Measurements from ENCODE around the gene CSPG4.

- no peak for TF ChIP-seq POLR2AphosphoS5 (IDR thresholded peaks at IDR 0.05; ENCODE audit: low read depth)
- TF ChIP-seq, protein P1, sequence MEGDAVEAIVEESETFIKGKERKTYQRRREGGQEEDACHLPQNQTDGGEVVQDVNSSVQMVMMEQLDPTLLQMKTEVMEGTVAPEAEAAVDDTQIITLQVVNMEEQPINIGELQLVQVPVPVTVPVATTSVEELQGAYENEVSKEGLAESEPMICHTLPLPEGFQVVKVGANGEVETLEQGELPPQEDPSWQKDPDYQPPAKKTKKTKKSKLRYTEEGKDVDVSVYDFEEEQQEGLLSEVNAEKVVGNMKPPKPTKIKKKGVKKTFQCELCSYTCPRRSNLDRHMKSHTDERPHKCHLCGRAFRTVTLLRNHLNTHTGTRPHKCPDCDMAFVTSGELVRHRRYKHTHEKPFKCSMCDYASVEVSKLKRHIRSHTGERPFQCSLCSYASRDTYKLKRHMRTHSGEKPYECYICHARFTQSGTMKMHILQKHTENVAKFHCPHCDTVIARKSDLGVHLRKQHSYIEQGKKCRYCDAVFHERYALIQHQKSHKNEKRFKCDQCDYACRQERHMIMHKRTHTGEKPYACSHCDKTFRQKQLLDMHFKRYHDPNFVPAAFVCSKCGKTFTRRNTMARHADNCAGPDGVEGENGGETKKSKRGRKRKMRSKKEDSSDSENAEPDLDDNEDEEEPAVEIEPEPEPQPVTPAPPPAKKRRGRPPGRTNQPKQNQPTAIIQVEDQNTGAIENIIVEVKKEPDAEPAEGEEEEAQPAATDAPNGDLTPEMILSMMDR (IDR thresholded peaks at IDR 0.05; ENCODE audit: insufficient read depth, low read length): no peak
- no peak for TF ChIP-seq SPI1 (IDR thresholded peaks at IDR 0.05; ENCODE audit: borderline replicate concordance, low read depth)
- TF ChIP-seq, protein P2, sequence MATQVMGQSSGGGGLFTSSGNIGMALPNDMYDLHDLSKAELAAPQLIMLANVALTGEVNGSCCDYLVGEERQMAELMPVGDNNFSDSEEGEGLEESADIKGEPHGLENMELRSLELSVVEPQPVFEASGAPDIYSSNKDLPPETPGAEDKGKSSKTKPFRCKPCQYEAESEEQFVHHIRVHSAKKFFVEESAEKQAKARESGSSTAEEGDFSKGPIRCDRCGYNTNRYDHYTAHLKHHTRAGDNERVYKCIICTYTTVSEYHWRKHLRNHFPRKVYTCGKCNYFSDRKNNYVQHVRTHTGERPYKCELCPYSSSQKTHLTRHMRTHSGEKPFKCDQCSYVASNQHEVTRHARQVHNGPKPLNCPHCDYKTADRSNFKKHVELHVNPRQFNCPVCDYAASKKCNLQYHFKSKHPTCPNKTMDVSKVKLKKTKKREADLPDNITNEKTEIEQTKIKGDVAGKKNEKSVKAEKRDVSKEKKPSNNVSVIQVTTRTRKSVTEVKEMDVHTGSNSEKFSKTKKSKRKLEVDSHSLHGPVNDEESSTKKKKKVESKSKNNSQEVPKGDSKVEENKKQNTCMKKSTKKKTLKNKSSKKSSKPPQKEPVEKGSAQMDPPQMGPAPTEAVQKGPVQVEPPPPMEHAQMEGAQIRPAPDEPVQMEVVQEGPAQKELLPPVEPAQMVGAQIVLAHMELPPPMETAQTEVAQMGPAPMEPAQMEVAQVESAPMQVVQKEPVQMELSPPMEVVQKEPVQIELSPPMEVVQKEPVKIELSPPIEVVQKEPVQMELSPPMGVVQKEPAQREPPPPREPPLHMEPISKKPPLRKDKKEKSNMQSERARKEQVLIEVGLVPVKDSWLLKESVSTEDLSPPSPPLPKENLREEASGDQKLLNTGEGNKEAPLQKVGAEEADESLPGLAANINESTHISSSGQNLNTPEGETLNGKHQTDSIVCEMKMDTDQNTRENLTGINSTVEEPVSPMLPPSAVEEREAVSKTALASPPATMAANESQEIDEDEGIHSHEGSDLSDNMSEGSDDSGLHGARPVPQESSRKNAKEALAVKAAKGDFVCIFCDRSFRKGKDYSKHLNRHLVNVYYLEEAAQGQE (IDR thresholded peaks at IDR 0.05; ENCODE audit: insufficient replicate concordance, low read depth): no peak
These were observed 39.8 kb downstream of the CSPG4 start for GRCh38 chr15:75672646-75673425.
